OCI-LY7 (cell line): ENCODE data around the gene ULK4. TPM values are rescaled to one million over a fixed set of nuclear protein-coding genes. Genes with fewer than 3 reads are reported as not detected.
"Not testable (repeated sequence)": the region's sequence is repeated elsewhere in the genome, so short reads cannot be mapped to it uniquely, and the experiment has no call there.

Source experiments
- BruUV-seq: library from RNA; stranded (reverse); fragments of 400-500 nt; replicated peaks from 2 replicates; lab custom pipeline; 2021; lab: Mats Ljungman, UMichigan
- CTCF ChIA-PET: fragments of 300-600 bp; sonication (Branson Sonifier 250); formaldehyde crosslinking; loops from one replicate; lab custom pipeline; 2022; ENCODE audit warnings: antibody characterized with exemption; ENCODE audit not compliant: unreplicated experiment; lab: Charles Lee
- POLR2A ChIA-PET: fragments of 300-600 bp; sonication (Branson Sonifier 250); formaldehyde crosslinking; loops from one replicate; lab custom pipeline; 2022; ENCODE audit warnings: antibody characterized with exemption; lab: Charles Lee
- DNase-seq: peaks from one replicate; pipeline ENCODE4 v3.0.0-alpha.2; 2015; ENCODE audit warnings: low spot score
- H2AFZ ChIP-seq: fragments of 200-600 bp; sonication (generic), shearing (Covaris generic); 2 replicates; pipeline ENCODE4 v1.6.1; 2014; ENCODE audit warnings: mild to moderate bottlenecking, antibody characterized with exemption, low read length, moderate library complexity
- H3K27ac ChIP-seq: fragments of 200-600 bp; sonication (generic); 2 replicates; pipeline ENCODE4 v1.5.1; 2014; ENCODE audit warnings: mixed run types, low read depth, mild to moderate bottlenecking, moderate library complexity, low read length, inconsistent platforms; ENCODE audit not compliant: poor library complexity, severe bottlenecking
- H3K36me3 ChIP-seq: fragments of 200-600 bp; sonication (generic); 2 replicates; pipeline ENCODE4 v1.6.1; 2014; ENCODE audit warnings: mild to moderate bottlenecking, antibody characterized with exemption, low read length, moderate library complexity, mixed read lengths; ENCODE audit not compliant: insufficient read depth
- H3K4me1 ChIP-seq: fragments of 200-600 bp; sonication (generic); 2 replicates; pipeline ENCODE4 v1.5.1; 2014; ENCODE audit warnings: mild to moderate bottlenecking, low read length; ENCODE audit not compliant: insufficient read depth, poor library complexity, severe bottlenecking
- H3K4me2 ChIP-seq: fragments of 200-600 bp; sonication (generic); 2 replicates; pipeline ENCODE4 v1.6.1; 2014; ENCODE audit warnings: mild to moderate bottlenecking, low read length
- H3K4me3 ChIP-seq: fragments of 200-600 bp; sonication (generic); 2 replicates; pipeline ENCODE4 v1.5.1; 2014; ENCODE audit warnings: mild to moderate bottlenecking, low read depth, low read length; ENCODE audit not compliant: poor library complexity, severe bottlenecking
- H3K79me2 ChIP-seq: fragments of 200-600 bp; sonication (generic); 2 replicates; pipeline ENCODE4 v1.6.1; 2016; ENCODE audit warnings: low read depth, mild to moderate bottlenecking, low read length, moderate library complexity, mixed read lengths; ENCODE audit not compliant: insufficient read depth
- H3K9me2 ChIP-seq: fragments of 200-600 bp; sonication (generic); 2 replicates; pipeline ENCODE4 v1.6.1; 2016; ENCODE audit warnings: mild to moderate bottlenecking, low read length, mixed read lengths; ENCODE audit not compliant: insufficient read depth
- H3K9me3 ChIP-seq: fragments of 200-600 bp; sonication (generic); 2 replicates; pipeline ENCODE4 v1.6.1; 2014; ENCODE audit warnings: mild to moderate bottlenecking, mixed run types, low read length, mixed read lengths
- H4K20me1 ChIP-seq: fragments of 200-600 bp; sonication (generic); 2 replicates; pipeline ENCODE4 v1.6.1; 2014; ENCODE audit warnings: mild to moderate bottlenecking, antibody characterized with exemption, low read length, moderate library complexity, mixed read lengths; ENCODE audit not compliant: insufficient read depth
- EZH2phosphoT487 ChIP-seq: fragments of 200-600 bp; sonication (generic); IDR thresholded peaks from 2 replicates; pipeline ENCODE4 v1.6.1; 2018; ENCODE audit warnings: low read depth, borderline replicate concordance, mild to moderate bottlenecking, mixed run types, antibody characterized with exemption, low read length, moderate library complexity, mixed read lengths
- intact Hi-C: fragments of 100-400 bp; cut with micrococcal nuclease; formaldehyde crosslinking; loops from one replicate; pipeline ENCODE4 v1.10.0; 2022; ENCODE audit not compliant: unreplicated experiment
- total RNA-seq, 2 experiments: library from RNA; depleted of rRNA in 1 of 2; stranded (reverse); fragments of >200 nt in 1 of 2; shearing (Covaris generic) in 1 of 2; gene quantifications; 2 replicates each; pipeline ENCODE4 v1.2.3, GENCODE V29; 2014 to 2022
- TF ChIP-seq, protein P1 (sequence below): fragments of 200-600 bp; sonication (generic); conservative IDR thresholded peaks from 2 replicates; pipeline ENCODE4 v1.5.1; 2014; ENCODE audit warnings: mild to moderate bottlenecking, antibody characterized with exemption, low read length, moderate library complexity, mixed read lengths

Gene ULK4
- total RNA-seq, 2 experiments from 2014 or later = 18.9 to 21.0 TPM

DNA sequence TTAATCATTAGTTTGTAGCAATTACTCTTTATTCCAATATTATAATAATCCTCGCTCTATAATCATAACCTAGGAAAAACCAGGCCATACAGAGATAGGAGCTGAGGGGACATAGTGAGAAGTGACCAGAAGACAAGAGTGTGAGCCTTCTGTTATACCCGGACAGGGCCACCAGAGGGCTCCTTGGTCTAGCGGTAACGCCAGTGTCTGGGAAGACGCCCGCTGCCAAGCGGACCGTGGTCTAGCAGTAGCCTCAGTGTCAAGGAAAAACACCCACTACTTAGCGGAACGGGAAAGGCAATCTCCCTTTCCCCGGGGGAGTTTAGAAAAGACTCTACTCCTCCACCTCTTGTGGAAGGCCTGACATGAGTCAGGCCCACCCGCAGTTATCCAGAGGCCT lies 266.1 kb downstream of the ULK4 start:
- H3K9me3 ChIP-seq, H3K4me3 ChIP-seq, H2AFZ ChIP-seq, H3K4me1 ChIP-seq, CTCF ChIA-PET, POLR2A ChIA-PET, DNase-seq, intact Hi-C loops, BruUV-seq, H3K79me2 ChIP-seq, H3K9me2 ChIP-seq, H3K36me3 ChIP-seq, H3K4me2 ChIP-seq, H4K20me1 ChIP-seq, H3K27ac ChIP-seq: not testable (repeated sequence)
- TF ChIP-seq, protein P1, sequence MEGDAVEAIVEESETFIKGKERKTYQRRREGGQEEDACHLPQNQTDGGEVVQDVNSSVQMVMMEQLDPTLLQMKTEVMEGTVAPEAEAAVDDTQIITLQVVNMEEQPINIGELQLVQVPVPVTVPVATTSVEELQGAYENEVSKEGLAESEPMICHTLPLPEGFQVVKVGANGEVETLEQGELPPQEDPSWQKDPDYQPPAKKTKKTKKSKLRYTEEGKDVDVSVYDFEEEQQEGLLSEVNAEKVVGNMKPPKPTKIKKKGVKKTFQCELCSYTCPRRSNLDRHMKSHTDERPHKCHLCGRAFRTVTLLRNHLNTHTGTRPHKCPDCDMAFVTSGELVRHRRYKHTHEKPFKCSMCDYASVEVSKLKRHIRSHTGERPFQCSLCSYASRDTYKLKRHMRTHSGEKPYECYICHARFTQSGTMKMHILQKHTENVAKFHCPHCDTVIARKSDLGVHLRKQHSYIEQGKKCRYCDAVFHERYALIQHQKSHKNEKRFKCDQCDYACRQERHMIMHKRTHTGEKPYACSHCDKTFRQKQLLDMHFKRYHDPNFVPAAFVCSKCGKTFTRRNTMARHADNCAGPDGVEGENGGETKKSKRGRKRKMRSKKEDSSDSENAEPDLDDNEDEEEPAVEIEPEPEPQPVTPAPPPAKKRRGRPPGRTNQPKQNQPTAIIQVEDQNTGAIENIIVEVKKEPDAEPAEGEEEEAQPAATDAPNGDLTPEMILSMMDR = peak; percentile 58

DNA sequence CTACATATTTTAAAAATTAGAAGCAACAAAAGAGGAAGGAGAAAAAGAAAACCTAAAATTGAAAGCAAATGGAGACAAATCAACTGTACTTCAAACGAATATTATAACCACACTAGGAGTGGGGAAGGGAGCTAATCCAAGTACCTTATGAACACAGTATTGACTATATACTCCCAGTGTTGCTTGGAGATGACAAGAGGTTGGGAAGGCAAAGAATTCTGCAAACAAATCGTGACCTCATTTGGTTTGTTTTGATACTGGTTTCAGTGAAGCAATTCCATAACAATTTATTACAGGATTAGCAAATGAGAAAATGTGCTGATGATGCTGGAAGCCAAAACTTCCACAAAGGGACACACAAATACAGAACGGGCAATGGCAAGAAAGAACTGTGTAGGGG lies 268.1 kb downstream of the ULK4 start:
- ChIA-PET CTCF (no interaction called here), POLR2A (no interaction called here)
- no peak for DNase-seq
- no TSS peak for BruUV-seq
- Histone ChIP-seq H3K36me3 (no peaks in the 10 kb centered on the region), H3K27ac (no peak overlapping the region), H3K79me2 (no peaks in the 10 kb centered on the region), H2AFZ (no peak overlapping the region), H3K9me3 (no peaks in the 10 kb centered on the region), H3K4me1 (no peaks in the 10 kb centered on the region), H4K20me1 (no peaks in the 10 kb centered on the region), H3K9me2 (0 out of 2 replicates have a peak, but pooled peaks cover 3% of the 10 kb centered on the region), H3K4me2 (no peak overlapping the region), H3K4me3 (no peak overlapping the region)
- TF ChIP-seq EZH2phosphoT487 = no peak
- TF ChIP-seq, protein P1 = no peak
- intact Hi-C loops = no loop called here

DNA sequence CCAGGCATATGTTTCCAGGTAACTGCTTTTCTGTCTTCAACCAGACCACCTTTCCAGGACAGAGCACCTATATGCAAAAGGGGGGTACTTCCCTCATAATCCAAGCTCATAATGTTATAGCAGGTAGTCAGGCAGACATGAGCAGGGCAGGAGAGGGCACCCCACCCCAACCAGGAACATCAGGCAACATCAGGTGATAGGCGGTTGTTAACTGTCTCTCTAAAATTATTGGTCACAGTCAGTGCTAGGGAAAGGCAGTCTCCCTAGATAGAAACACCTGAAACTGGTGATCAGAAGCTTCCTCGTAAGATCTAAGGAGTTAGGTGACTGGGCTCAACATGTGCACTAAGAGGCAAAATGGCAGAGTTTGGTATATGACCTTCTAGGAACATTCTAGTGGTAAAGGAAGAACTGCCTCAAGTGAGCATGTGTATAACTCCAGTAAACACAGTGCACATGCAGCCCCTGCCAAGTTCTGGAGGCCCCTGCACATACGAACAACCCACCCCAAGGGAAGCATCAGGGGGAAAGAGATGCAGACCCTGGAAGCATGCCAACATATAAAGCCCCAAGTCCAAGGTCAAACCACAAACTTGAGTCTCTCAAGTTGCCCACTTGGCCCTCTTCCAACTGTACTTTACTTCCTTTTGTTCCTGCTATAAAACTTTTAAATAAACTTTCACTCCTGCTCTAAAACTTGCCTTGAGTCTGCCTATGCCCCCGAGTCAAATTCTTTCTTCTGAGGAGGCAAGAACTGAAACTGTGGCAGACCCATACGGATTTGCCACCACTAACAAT lies 270.9 kb downstream of the ULK4 start:
- DNase-seq = no peak
- H3K4me3 ChIP-seq = no peak overlapping the region
- H3K36me3 ChIP-seq = no peaks in the 10 kb centered on the region
- ChIA-PET POLR2A (interaction anchor here (0.5 to 0.6 kb wide), 3 partner anchors 14 to 616 kb away, joined by 3 to 4 read pairs (median 4); no protein-coding TSS in a partner anchor), CTCF (no interaction called here)
- H3K4me1 ChIP-seq = no peaks in the 10 kb centered on the region
- no peak overlapping the region for H3K27ac ChIP-seq
- TF ChIP-seq, protein P1 = no peak
- no peak for TF ChIP-seq EZH2phosphoT487
- intact Hi-C loops = no loop called here
- no peak overlapping the region for H3K4me2 ChIP-seq
- H3K9me3 ChIP-seq = no peaks in the 10 kb centered on the region
- H3K9me2 ChIP-seq = no peaks in the 10 kb centered on the region
- no peaks in the 10 kb centered on the region for H3K79me2 ChIP-seq
- no peaks in the 10 kb centered on the region for H4K20me1 ChIP-seq
- H2AFZ ChIP-seq = no peak overlapping the region
- no TSS peak for BruUV-seq
